Keratinocyte (primary cell): Measurements from ENCODE around the gene SH3GLB2.

ENCODE experiments used
- CTCF ChIP-seq, 3 experiments: IDR thresholded peaks in 1 of 3; conservative IDR thresholded peaks in 1 of 3; optimal IDR thresholded peaks in 1 of 3; 2 replicates in 2 of 3; 3 replicates in 1 of 3; pipeline versions ENCODE3 to v1.5.1; 2011; ENCODE audit warnings: low read length in 3 of 3, mild to moderate bottlenecking in 3 of 3, moderate library complexity in 2 of 3, control low read depth in 1 of 3, inconsistent platforms in 1 of 3; ENCODE audit not compliant: insufficient read depth in 2 of 3; ENCODE audit errors: extremely low read depth in 1 of 3
- EZH2 ChIP-seq: IDR thresholded peaks from one replicate; pipeline ENCODE4 v1.6.1; 2012; ENCODE audit warnings: inconsistent platforms, mild to moderate bottlenecking, low read length, moderate library complexity

GRCh38 chr9:129075996-129076639, 48.0 kb upstream of the SH3GLB2 start:
- no peak for TF ChIP-seq CTCF (optimal IDR thresholded peaks at IDR 0.05 in 1 of 3, IDR thresholded peaks at IDR 0.05 in 1 of 3, conservative IDR thresholded peaks at IDR 0.05 in 1 of 3; ENCODE audit: extremely low read depth in 1 of 3, insufficient read depth in 2 of 3, low read length in 3 of 3)
- no peak for TF ChIP-seq EZH2
